ENCODE data around the gene CRYBG2. TPM values are rescaled to one million over a fixed set of nuclear protein-coding genes. Genes with fewer than 3 reads are reported as not detected.
A peak's percentile ranks its signal among the peaks of the same experiment; 100 is the strongest.
"Not testable (repeated sequence)": the region's sequence is repeated elsewhere in the genome, so short reads cannot be mapped to it uniquely, and the experiment has no call there.

Gene CRYBG2
- polyA plus RNA-seq, 2 donors: 163 to 275 TPM

- 54 to 57% methylated on average over 7 of the region's 7 CpGs for WGBS, 2 donors
- no peaks in the 10 kb centered on the region for H3K36me3 ChIP-seq (ENCODE audit: control insufficient read depth in 2 of 2, insufficient read depth in 2 of 2, low read length in 1 of 2)
- peaks cover 0 to 3% of the 10 kb centered on the region in 2 donors for H3K9me3 ChIP-seq (ENCODE audit: control insufficient read depth in 2 of 2, insufficient read depth in 1 of 2, low read depth in 1 of 2, low read length in 1 of 2)
- no peaks in the 10 kb centered on the region for H3K4me1 ChIP-seq (ENCODE audit: control insufficient read depth in 2 of 2, insufficient read depth in 2 of 2, low read length in 1 of 2)
- no peaks in the 10 kb centered on the region for H3K27me3 ChIP-seq (ENCODE audit: control insufficient read depth in 1 of 2, insufficient read depth in 2 of 2, low read length in 2 of 2)
- H3K4me3 ChIP-seq (ENCODE audit: low read depth in 1 of 2, low read length in 2 of 2): no peak overlapping the region
- no peak overlapping the region for H3K27ac ChIP-seq (ENCODE audit: low read depth in 2 of 2, low read length in 1 of 2)
Observed at GRCh38 chr1:26387447-26387846, 33.5 kb upstream of the CRYBG2 start.

DNA sequence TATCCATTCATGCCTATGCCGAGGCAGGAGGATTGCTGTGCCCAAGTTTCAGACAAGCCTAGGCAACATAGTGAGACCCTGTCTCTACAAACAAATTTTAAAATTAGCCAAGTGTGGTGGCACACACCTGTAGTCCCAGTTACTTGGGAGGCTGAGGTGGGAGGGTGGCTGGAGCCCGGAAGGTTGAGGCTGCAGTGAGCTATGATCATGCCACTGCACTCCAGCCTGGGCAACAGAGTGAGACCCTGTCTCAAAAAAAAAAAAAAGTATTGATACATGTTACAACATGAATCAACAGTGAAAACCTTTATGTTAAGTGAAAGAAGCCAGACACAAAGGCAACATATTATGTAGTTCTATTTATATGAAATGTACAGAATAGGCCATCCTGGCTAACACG lies 31.1 kb upstream of the CRYBG2 start:
- H3K4me3 ChIP-seq (ENCODE audit: low read depth in 1 of 2, low read length in 2 of 2); H3K27ac ChIP-seq (ENCODE audit: low read depth in 2 of 2, low read length in 1 of 2); H3K9me3 ChIP-seq (ENCODE audit: control insufficient read depth in 2 of 2, insufficient read depth in 1 of 2, low read depth in 1 of 2, low read length in 1 of 2); H3K27me3 ChIP-seq (ENCODE audit: control insufficient read depth in 1 of 2, insufficient read depth in 2 of 2, low read length in 2 of 2); H3K36me3 ChIP-seq (ENCODE audit: control insufficient read depth in 2 of 2, insufficient read depth in 2 of 2, low read length in 1 of 2); H3K4me1 ChIP-seq (ENCODE audit: control insufficient read depth in 2 of 2, insufficient read depth in 2 of 2, low read length in 1 of 2): not testable (repeated sequence)
- 73 to 80% methylated on average over 3 of the region's 3 CpGs for WGBS, 2 donors

DNA sequence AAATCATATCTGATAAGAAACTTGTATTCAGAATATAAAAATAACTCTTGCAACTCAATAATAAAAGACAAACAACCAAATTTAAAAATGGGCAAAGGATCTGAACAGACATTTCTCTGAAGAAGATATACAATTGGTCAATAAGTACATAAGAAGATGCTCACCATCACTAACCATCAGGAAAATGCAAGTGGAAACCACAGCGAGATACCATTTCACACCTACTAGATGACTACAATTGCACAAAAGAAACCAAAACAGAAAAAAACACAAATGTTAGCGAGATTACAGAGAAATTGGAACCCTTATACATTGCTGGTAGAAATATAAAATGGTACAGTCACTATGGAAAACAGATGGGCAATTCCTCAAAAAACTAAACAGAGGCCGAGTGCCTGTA lies 30.1 kb upstream of the CRYBG2 start:
- no peaks in the 10 kb centered on the region for H3K36me3 ChIP-seq (ENCODE audit: control insufficient read depth in 2 of 2, insufficient read depth in 2 of 2, low read length in 1 of 2)
- no peak overlapping the region for H3K27ac ChIP-seq (ENCODE audit: low read depth in 2 of 2, low read length in 1 of 2)
- no peaks in the 10 kb centered on the region for H3K4me1 ChIP-seq (ENCODE audit: control insufficient read depth in 2 of 2, insufficient read depth in 2 of 2, low read length in 1 of 2)
- 71 to 72% methylated on average over 3 of the region's 3 CpGs for WGBS, 2 donors
- H3K4me3 ChIP-seq (ENCODE audit: low read depth in 1 of 2, low read length in 2 of 2): no peak overlapping the region
- peaks cover 0 to 3% of the 10 kb centered on the region in 2 donors for H3K9me3 ChIP-seq (ENCODE audit: control insufficient read depth in 2 of 2, insufficient read depth in 1 of 2, low read depth in 1 of 2, low read length in 1 of 2)
- no peaks in the 10 kb centered on the region for H3K27me3 ChIP-seq (ENCODE audit: control insufficient read depth in 1 of 2, insufficient read depth in 2 of 2, low read length in 2 of 2)

DNA sequence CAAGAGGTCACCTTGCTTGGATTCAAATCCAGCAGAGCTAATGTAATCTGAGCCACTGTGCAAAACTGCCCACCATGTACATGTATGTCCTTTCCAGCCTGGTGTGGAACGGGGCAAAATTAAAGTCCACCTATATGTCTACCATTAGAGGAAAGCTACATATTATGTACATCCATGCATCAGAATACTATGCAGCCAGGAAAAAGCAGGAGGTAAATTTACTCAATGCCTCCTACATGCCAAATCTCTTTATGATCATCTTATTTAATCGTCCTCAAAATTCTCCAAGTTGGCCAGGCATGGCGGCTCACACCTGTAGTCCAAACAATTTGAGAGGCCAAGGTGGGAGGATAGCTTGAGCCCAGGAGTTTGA lies 24.9 kb upstream of the CRYBG2 start:
- H3K4me1 ChIP-seq (ENCODE audit: control insufficient read depth in 2 of 2, insufficient read depth in 2 of 2, low read length in 1 of 2): peaks cover 0 to 6% of the 10 kb centered on the region in 2 donors
- no peak overlapping the region for H3K27ac ChIP-seq (ENCODE audit: low read depth in 2 of 2, low read length in 1 of 2)
- no peak overlapping the region for H3K4me3 ChIP-seq (ENCODE audit: low read depth in 1 of 2, low read length in 2 of 2)
- H3K9me3 ChIP-seq (ENCODE audit: control insufficient read depth in 2 of 2, insufficient read depth in 1 of 2, low read depth in 1 of 2, low read length in 1 of 2): no peaks in the 10 kb centered on the region
- WGBS, 2 donors: 95 to 97% methylated on average over 3 of the region's 3 CpGs
- no peaks in the 10 kb centered on the region for H3K36me3 ChIP-seq (ENCODE audit: control insufficient read depth in 2 of 2, insufficient read depth in 2 of 2, low read length in 1 of 2)
- H3K27me3 ChIP-seq (ENCODE audit: control insufficient read depth in 1 of 2, insufficient read depth in 2 of 2, low read length in 2 of 2): no peaks in the 10 kb centered on the region

DNA sequence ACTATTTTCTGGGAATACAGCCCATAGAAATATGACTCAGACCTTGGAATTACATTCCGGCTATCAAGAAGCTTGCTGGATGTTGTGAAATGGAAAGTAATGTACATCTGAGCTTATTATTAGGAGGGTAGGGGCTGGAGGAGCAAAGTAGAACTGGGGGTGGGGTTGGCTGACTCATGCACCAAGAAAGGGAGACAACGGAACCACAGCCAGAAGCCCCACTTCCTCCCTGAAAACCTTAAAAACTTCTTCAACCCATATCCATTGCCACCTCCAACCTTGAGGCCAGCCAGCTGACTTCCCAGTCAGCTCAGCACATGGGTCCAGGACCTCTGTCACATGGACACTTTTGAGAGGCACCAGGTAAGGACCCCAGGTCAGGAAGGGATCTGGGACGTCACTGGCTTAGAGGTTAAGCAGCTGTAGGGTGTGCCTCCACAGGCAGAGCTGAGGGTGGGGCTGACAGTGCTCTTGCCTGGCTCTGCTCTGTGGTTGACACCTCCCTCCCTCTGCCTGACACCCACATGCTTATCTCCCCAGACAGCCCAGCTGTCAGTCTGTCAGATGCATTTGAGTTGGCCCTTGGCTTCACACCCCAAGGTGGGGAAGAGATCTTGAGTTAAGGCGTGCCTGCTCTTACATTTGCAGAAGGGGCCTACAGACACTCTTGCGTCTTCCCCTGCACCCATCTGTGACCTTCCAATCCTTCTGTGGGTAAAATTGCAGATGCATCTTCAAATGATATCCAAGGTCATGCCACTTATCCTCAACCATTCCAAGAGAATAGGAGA lies 24.4 kb upstream of the CRYBG2 start:
- Histone ChIP-seq H3K4me1 (ENCODE audit: control insufficient read depth in 2 of 2, insufficient read depth in 2 of 2, low read length in 1 of 2) (peaks cover 0 to 6% of the 10 kb centered on the region in 2 donors), H3K36me3 (ENCODE audit: control insufficient read depth in 2 of 2, insufficient read depth in 2 of 2, low read length in 1 of 2) (no peaks in the 10 kb centered on the region), H3K27ac (ENCODE audit: low read depth in 2 of 2, low read length in 1 of 2) (peak overlapping the region; percentile 39 to 75), H3K9me3 (ENCODE audit: control insufficient read depth in 2 of 2, insufficient read depth in 1 of 2, low read depth in 1 of 2, low read length in 1 of 2) (no peaks in the 10 kb centered on the region), H3K27me3 (ENCODE audit: control insufficient read depth in 1 of 2, insufficient read depth in 2 of 2, low read length in 2 of 2) (no peaks in the 10 kb centered on the region), H3K4me3 (ENCODE audit: low read depth in 1 of 2, low read length in 2 of 2) (no peak overlapping the region)
- WGBS, 2 donors: 28 to 29% methylated on average over 5 of the region's 5 CpGs

- WGBS, 2 donors: 92 to 96% methylated on average over 4 of the region's 4 CpGs
- H3K9me3 ChIP-seq (ENCODE audit: control insufficient read depth in 2 of 2, insufficient read depth in 1 of 2, low read depth in 1 of 2, low read length in 1 of 2): no peaks in the 10 kb centered on the region
Observed at GRCh38 chr1:26376050-26376449, 22.1 kb upstream of the CRYBG2 start.

GRCh38 chr1:26375081-26375480 lies 21.2 kb upstream of the CRYBG2 start:
- Histone ChIP-seq H3K4me1 (ENCODE audit: control insufficient read depth in 2 of 2, insufficient read depth in 2 of 2, low read length in 1 of 2) (peaks cover 0 to 6% of the 10 kb centered on the region in 2 donors), H3K36me3 (ENCODE audit: control insufficient read depth in 2 of 2, insufficient read depth in 2 of 2, low read length in 1 of 2) (no peaks in the 10 kb centered on the region), H3K4me3 (ENCODE audit: low read depth in 1 of 2, low read length in 2 of 2) (no peak overlapping the region), H3K9me3 (ENCODE audit: control insufficient read depth in 2 of 2, insufficient read depth in 1 of 2, low read depth in 1 of 2, low read length in 1 of 2) (no peaks in the 10 kb centered on the region), H3K27ac (ENCODE audit: low read depth in 2 of 2, low read length in 1 of 2) (peak overlapping the region in 1 of 2 donors; percentile 7), H3K27me3 (ENCODE audit: control insufficient read depth in 1 of 2, insufficient read depth in 2 of 2, low read length in 2 of 2) (no peaks in the 10 kb centered on the region)
- 65 to 66% methylated on average over 6 of the region's 6 CpGs for WGBS, 2 donors

More at GRCh38 chr1:26376050-26376449, 22.1 kb upstream of the CRYBG2 start:
- Histone ChIP-seq H3K4me1 (ENCODE audit: control insufficient read depth in 2 of 2, insufficient read depth in 2 of 2, low read length in 1 of 2) (peaks cover 0 to 6% of the 10 kb centered on the region in 2 donors), H3K27ac (ENCODE audit: low read depth in 2 of 2, low read length in 1 of 2) (no peak overlapping the region), H3K4me3 (ENCODE audit: low read depth in 1 of 2, low read length in 2 of 2) (no peak overlapping the region), H3K36me3 (ENCODE audit: control insufficient read depth in 2 of 2, insufficient read depth in 2 of 2, low read length in 1 of 2) (no peaks in the 10 kb centered on the region), H3K27me3 (ENCODE audit: control insufficient read depth in 1 of 2, insufficient read depth in 2 of 2, low read length in 2 of 2) (no peaks in the 10 kb centered on the region)

DNA sequence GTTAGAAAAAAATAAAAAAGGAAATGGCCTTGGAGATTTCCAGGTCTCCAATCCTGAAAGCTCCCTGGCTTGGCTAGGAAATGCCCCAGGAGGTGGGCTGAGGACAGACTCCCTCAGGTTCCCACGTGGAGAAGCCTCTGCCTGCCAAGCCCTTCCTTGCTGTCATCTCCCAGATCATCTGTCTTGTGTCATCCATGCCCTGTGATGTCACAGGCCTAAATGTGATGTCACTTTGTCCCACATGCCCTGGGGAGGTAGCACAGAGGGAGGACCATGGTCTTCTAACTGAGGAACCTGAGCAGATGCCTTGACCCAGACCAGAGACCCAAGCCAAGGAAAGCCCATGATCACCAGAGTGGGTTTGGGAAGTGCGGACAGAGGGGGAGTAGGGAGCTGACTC lies 20.4 kb upstream of the CRYBG2 start:
- H3K27me3 ChIP-seq (ENCODE audit: control insufficient read depth in 1 of 2, insufficient read depth in 2 of 2, low read length in 2 of 2); H3K27ac ChIP-seq (ENCODE audit: low read depth in 2 of 2, low read length in 1 of 2); H3K36me3 ChIP-seq (ENCODE audit: control insufficient read depth in 2 of 2, insufficient read depth in 2 of 2, low read length in 1 of 2); H3K9me3 ChIP-seq (ENCODE audit: control insufficient read depth in 2 of 2, insufficient read depth in 1 of 2, low read depth in 1 of 2, low read length in 1 of 2); H3K4me1 ChIP-seq (ENCODE audit: control insufficient read depth in 2 of 2, insufficient read depth in 2 of 2, low read length in 1 of 2); H3K4me3 ChIP-seq (ENCODE audit: low read depth in 1 of 2, low read length in 2 of 2): not testable (repeated sequence)
- 48 to 49% methylated on average over 2 of the region's 2 CpGs for WGBS, 2 donors

DNA sequence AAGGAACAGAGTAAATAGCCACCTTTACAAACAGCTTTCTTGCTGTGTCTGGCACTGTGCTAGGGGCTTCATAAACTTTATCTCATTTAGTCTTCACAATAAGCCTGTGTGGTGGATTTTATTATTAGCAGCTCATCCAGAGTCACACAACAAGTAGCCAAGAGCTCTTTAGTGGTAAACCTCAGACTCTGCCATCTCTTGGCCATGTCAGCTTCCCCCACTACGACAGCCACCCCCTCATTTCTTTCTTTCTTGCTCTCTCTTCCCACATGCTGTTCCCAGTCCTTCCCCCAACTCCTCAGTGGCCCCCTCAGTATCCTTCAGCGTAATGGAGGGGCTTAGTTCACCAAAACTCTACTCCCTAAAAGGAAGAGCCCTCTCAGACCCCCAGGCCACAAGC lies 19.9 kb upstream of the CRYBG2 start:
- H3K27ac ChIP-seq (ENCODE audit: low read depth in 2 of 2, low read length in 1 of 2): no peak overlapping the region
- no peak overlapping the region for H3K4me3 ChIP-seq (ENCODE audit: low read depth in 1 of 2, low read length in 2 of 2)
- H3K36me3 ChIP-seq (ENCODE audit: control insufficient read depth in 2 of 2, insufficient read depth in 2 of 2, low read length in 1 of 2): no peaks in the 10 kb centered on the region
- no peaks in the 10 kb centered on the region for H3K27me3 ChIP-seq (ENCODE audit: control insufficient read depth in 1 of 2, insufficient read depth in 2 of 2, low read length in 2 of 2)
- peaks cover 0 to 6% of the 10 kb centered on the region in 2 donors for H3K4me1 ChIP-seq (ENCODE audit: control insufficient read depth in 2 of 2, insufficient read depth in 2 of 2, low read length in 1 of 2)
- WGBS, 2 donors: 48 to 58% methylated on average over 2 of the region's 2 CpGs
- no peaks in the 10 kb centered on the region for H3K9me3 ChIP-seq (ENCODE audit: control insufficient read depth in 2 of 2, insufficient read depth in 1 of 2, low read depth in 1 of 2, low read length in 1 of 2)

GRCh38 chr1:26373281-26373680 lies 19.4 kb upstream of the CRYBG2 start:
- H3K4me1 ChIP-seq (ENCODE audit: control insufficient read depth in 2 of 2, insufficient read depth in 2 of 2, low read length in 1 of 2): peaks cover 0 to 3% of the 10 kb centered on the region in 2 donors
- 77 to 82% methylated on average over 4 of the region's 4 CpGs for WGBS, 2 donors

More at GRCh38 chr1:26373281-26373680, 19.4 kb upstream of the CRYBG2 start:
- Histone ChIP-seq H3K9me3 (ENCODE audit: control insufficient read depth in 2 of 2, insufficient read depth in 1 of 2, low read depth in 1 of 2, low read length in 1 of 2) (no peaks in the 10 kb centered on the region), H3K4me3 (ENCODE audit: low read depth in 1 of 2, low read length in 2 of 2) (no peak overlapping the region), H3K36me3 (ENCODE audit: control insufficient read depth in 2 of 2, insufficient read depth in 2 of 2, low read length in 1 of 2) (no peaks in the 10 kb centered on the region), H3K27me3 (ENCODE audit: control insufficient read depth in 1 of 2, insufficient read depth in 2 of 2, low read length in 2 of 2) (no peaks in the 10 kb centered on the region), H3K27ac (ENCODE audit: low read depth in 2 of 2, low read length in 1 of 2) (no peak overlapping the region)
